ENCODE data around the gene GPRIN3.

DNA sequence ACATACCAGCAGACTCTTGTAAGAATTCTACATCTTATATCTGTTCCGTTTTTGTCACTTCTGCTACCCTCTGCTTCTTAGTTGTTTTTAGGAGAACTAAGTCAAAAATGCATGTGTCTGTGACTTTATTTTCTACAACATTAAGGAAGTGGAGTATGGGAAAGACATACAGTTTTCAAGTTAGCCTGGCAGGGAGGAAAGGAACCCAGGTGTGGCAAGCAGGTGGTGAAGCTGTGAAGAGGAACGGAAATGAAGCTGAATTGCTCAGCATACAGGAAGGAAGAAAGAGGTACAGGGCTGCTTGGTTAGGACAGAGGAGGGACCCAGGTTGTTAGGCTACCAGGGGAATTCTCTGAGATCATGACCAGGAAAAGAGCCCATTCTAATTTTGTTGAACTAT, 9.4 kb downstream of the GPRIN3 start:
- no peak for TF ChIP-seq CTCF (IDR thresholded peaks at IDR 0.05; ENCODE audit: borderline replicate concordance, extremely low read depth, low read length, poor library complexity, severe bottlenecking)
- TF ChIP-seq EZH2 (IDR thresholded peaks at IDR 0.05; ENCODE audit: borderline replicate concordance, low read depth, low read length, severe bottlenecking): no peak

Data from DND-41 (cell line).